ENCODE results near the gene KRT15. TPM values are rescaled to one million over a fixed set of nuclear protein-coding genes. Genes with fewer than 3 reads are reported as not detected.

KRT15 gene
- total and polyA plus RNA-seq, 10 of the 15 experiments (the other 5 are each of a cell fraction or from before 2014, with no cell fraction given), result 0.06 to 0.17 TPM; not detected in 8

DNA sequence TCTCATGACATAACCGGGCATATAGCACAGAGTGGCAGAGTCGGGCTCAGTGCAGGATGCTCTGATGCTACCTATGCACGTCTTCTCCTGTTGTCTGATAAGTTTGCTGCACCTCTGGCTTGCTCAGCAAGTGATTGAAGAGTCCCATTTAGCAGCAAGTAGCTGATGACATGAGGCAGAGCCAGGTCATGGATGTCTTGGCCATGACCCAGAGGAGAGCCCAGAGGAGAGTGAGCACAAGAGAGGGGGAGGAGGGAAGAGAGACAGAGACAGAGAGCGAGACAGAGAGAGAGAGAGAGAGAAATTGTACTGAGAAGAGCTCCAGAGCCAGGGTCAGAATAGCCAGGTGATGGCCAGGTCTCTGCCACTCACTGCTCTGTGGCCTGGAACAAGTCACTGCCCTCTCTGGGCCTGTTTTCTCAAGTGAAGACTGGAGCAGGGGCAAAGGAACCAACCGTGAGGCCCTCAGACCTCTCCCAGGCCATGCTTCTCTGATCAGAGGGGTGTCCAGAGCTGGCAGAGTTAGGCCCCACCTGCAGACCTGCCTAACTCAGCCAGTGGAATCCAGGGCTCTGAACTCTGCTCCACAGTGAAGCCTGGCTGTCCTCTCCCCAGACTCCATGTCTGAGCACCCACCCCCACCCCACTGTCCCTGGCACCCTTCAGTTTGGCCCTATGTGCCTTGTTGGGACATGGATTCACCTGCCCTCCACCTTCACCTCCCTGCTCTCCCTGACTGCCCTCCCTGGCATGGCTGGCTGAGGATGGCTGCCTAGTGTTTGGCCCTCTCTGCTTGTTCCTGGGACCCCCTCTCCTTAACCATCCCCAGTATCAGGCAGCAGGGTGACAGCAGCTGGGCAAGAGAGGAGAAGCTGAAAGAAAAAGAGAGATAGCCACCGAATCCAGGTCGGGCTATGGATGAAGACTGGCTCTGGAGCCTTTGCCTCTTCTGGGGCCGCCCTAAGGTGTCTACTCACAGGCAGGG lies 33.5 kb downstream of the KRT15 start (continued):
- no peak for TF ChIP-seq ZBTB40 (IDR thresholded peaks at IDR 0.05; ENCODE audit: borderline replicate concordance)
- TF ChIP-seq SMC3 (IDR thresholded peaks at IDR 0.05; ENCODE audit: borderline replicate concordance, low read length), result no peak
- TF ChIP-seq KAT2A (conservative IDR thresholded peaks at IDR 0.05; ENCODE audit: control insufficient read depth, low read depth, low read length), result no peak

- Histone ChIP-seq H3K36me3 (ENCODE audit: control insufficient read depth in 2 of 2, insufficient read depth in 2 of 2, low read length in 1 of 2) (no peaks in the 10 kb centered on the region), H3K9me3 (replicated peaks; ENCODE audit: control insufficient read depth, insufficient read depth, low read length) (no peaks in the 10 kb centered on the region), H3K9ac (ENCODE audit: control insufficient read depth, insufficient read depth, low read length) (no peak overlapping the region), H3K4me2 (ENCODE audit: control insufficient read depth, insufficient read depth) (no peak overlapping the region), H2AFZ (ENCODE audit: control insufficient read depth, low read depth, low read length) (no peak overlapping the region), H3K27ac (ENCODE audit: control insufficient read depth, insufficient read depth) (no peak overlapping the region), H3K4me3 (no peak overlapping the region), H4K20me1 (ENCODE audit: control insufficient read depth, insufficient read depth) (no peaks in the 10 kb centered on the region), H3K79me2 (ENCODE audit: control insufficient read depth, insufficient read depth, low read length) (no peaks in the 10 kb centered on the region), H3K4me1 (ENCODE audit: control insufficient read depth, insufficient read depth, low read length) (no peaks in the 10 kb centered on the region; the same call in 1 of the 2 replicates), H3K27me3 (replicated peaks in 1 of 2; ENCODE audit: control insufficient read depth in 2 of 2, insufficient read depth in 2 of 2, low read length in 1 of 2) (peaks cover 0 to 3% of the 10 kb centered on the region in 2 experiments; a peak in 2 of 4 replicates)
- in situ Hi-C loops (cut with MboI) (no loop called here), intact Hi-C loops (cut with micrococcal nuclease; ENCODE audit: unreplicated experiment) (no loop called here)
- ChIA-PET SMC1A (ENCODE audit: uncharacterized antibody, unreplicated experiment) (no interaction called here), CTCF (interaction anchor here (1.0 to 1.6 kb wide), 4 partner anchors 176 to 526 kb away, joined by 3 to 6 read pairs (median 4); no protein-coding TSS in a partner anchor), POLR2A (no interaction called here), RAD21 (ENCODE audit: unreplicated experiment) (no interaction called here)
- 54% methylated on average over 7 of the region's 7 CpGs for WGBS (ENCODE audit: insufficient coverage, insufficient replicate concordance, low lambda C conversion rate, missing lambda C conversion rate)
- ATAC-seq (no peak), FAIRE-seq (no peak), DNase-seq (ENCODE audit: low read depth, low spot score) (no peak)
- BruUV-seq (replicated peaks), result no TSS peak
- TF ChIP-seq PRDM15 (CRISPR knock-in tag; IDR thresholded peaks at IDR 0.05), result no peak
- TF ChIP-seq STAT3 (IDR thresholded peaks at IDR 0.05; ENCODE audit: low read depth, low read length), result no peak
- TF ChIP-seq NR2F1 (conservative IDR thresholded peaks at IDR 0.05), result no peak
- TF ChIP-seq MXI1 (IDR thresholded peaks at IDR 0.05; ENCODE audit: low read depth, low read length), result no peak
- TF ChIP-seq, protein P1, sequence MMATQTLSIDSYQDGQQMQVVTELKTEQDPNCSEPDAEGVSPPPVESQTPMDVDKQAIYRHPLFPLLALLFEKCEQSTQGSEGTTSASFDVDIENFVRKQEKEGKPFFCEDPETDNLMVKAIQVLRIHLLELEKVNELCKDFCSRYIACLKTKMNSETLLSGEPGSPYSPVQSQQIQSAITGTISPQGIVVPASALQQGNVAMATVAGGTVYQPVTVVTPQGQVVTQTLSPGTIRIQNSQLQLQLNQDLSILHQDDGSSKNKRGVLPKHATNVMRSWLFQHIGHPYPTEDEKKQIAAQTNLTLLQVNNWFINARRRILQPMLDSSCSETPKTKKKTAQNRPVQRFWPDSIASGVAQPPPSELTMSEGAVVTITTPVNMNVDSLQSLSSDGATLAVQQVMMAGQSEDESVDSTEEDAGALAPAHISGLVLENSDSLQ (IDR thresholded peaks at IDR 0.05), result no peak
Observed at GRCh38 chr17:41483991-41484826, 34.5 kb downstream of the KRT15 start.

Measured in GM12878 (cell line).